ENCODE results near the gene LINC00632. TPM values are rescaled to one million over a fixed set of nuclear protein-coding genes. Genes with fewer than 3 reads are reported as not detected.
A peak's percentile ranks its signal among the peaks of the same experiment; 100 is the strongest.

Gene LINC00632
- total RNA-seq, 2 experiments from 2014 or later = 8.0 to 14.3 TPM

DNA sequence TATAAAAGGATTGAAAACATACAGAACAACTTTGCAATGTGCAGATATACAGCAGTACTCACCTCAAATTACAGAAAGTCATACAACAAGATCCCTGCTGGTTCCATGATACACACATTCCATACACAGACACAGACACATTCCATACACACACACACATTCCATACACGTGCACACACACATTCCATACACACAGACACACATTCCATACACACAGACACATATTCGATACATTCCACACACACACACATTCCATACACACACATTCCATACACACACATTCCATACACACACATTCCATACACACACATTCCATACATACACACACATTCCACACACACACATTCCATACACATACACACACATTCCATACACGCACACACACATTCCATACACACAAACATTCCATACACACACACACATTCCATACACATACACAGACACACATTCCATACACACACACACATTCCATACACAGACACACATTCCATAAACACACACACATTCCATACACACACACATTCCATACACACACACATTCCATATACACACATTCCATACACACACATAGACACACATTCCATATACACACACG lies 13.7 kb downstream of the LINC00632 start:
- DNase-seq = no peak
- H3K4me3 Mint-ChIP-seq = no peak overlapping the region
- ChIA-PET POLR2A (no interaction called here), CTCF (no interaction called here)
- peaks cover 3% of the 10 kb centered on the region for H3K9me3 Mint-ChIP-seq
- no peaks in the 10 kb centered on the region for H3K4me1 Mint-ChIP-seq
- H3K36me3 Mint-ChIP-seq (ENCODE audit: low read depth) = no peaks in the 10 kb centered on the region
- no peak overlapping the region for H3K27ac Mint-ChIP-seq
- H3K27me3 Mint-ChIP-seq = no peaks in the 10 kb centered on the region

DNA sequence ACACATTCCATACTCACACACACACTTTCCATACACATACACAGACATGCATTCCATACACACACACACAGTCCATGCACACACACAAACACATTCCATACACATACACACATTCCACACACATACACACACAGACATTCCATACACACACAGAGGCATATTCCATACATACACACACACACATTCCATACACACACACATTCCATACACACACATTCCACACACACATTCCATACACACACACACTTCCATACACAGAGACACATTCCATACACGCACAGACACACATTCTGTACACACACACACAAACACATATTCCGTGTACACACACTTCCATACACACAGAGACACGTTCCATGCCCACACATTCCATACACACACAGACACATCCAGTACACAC lies 14.8 kb downstream of the LINC00632 start:
- POLR2A ChIA-PET = no interaction called here
- Mint-ChIP-seq H3K9me3 (no peaks in the 10 kb centered on the region), H3K27me3 (no peaks in the 10 kb centered on the region), H3K27ac (no peak overlapping the region), H3K4me3 (no peak overlapping the region), H3K4me1 (no peaks in the 10 kb centered on the region), H3K36me3 (ENCODE audit: low read depth) (no peaks in the 10 kb centered on the region)
- DNase-seq = no peak
- CTCF ChIA-PET = no interaction called here

DNA sequence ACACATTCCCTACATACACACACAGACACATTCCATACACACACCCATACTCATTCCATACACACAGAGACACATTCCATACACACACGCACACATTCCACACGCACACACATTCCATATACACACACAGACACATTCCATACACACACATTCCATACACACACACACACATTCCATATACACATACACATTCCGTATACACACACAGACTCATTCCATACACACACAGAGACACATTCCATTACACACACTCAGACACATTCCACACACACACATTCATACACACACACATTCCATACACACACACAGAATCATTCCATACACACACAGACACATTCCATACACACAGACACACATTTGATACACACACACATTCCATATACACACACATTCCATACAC lies 15.2 kb downstream of the LINC00632 start:
- no peaks in the 10 kb centered on the region for H3K27me3 Mint-ChIP-seq

DNA sequence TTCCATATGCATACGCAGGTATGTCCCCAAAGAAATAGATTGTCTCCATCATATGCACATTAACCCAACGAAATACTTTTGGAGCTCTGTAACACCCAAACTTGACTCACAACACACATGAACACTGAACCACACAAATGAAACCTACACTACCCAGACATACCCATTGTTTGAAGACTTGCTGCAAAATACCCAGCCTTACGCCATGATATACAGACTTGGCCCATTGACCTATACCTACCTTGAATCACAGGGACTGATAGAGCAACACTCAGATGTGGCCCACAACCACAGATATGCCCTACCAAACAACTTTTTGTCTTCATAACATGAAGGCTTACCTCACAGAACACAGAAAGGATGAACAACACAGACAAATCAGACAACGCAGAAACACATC lies 15.9 kb downstream of the LINC00632 start:
- no peak for DNase-seq
- Mint-ChIP-seq H3K27me3 (no peaks in the 10 kb centered on the region), H3K36me3 (ENCODE audit: low read depth) (no peaks in the 10 kb centered on the region), H3K27ac (no peak overlapping the region), H3K4me1 (no peaks in the 10 kb centered on the region), H3K4me3 (no peak overlapping the region), H3K9me3 (no peaks in the 10 kb centered on the region)
- ChIA-PET CTCF (no interaction called here), POLR2A (no interaction called here)

More for the DNA sequence above, 15.2 kb downstream of the LINC00632 start:
- no peaks in the 10 kb centered on the region for H3K36me3 Mint-ChIP-seq (ENCODE audit: low read depth)
- ChIA-PET POLR2A (no interaction called here), CTCF (no interaction called here)
- H3K4me1 Mint-ChIP-seq = no peaks in the 10 kb centered on the region
- no peaks in the 10 kb centered on the region for H3K9me3 Mint-ChIP-seq
- DNase-seq = no peak
- no peak overlapping the region for H3K27ac Mint-ChIP-seq
- no peak overlapping the region for H3K4me3 Mint-ChIP-seq

DNA sequence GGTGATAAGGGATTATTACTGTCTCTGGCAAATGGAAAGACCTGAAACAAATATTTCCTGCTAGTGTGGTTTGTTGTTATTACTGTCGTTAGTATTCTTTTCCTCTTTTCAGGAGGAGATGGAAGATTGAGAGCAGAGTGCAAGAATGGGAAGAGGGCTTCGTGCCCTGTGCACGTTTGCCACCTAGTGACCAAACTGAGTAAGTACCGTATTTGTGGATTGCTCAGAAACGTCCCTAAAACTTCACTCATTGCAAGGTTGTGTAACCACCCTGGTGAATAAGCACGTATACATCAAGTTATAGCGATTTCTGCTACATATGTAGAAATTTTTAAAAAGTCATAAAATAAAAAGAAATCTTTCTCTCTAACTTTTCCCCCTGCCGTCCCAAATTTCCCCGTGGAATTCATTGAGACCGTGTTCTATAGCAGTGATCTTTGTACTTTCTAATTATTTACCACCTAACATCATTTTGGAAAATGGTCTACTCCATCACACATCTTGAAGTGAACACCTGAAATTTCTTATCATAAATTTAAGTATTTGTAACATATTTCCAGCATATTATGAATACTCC lies 24.3 kb downstream of the LINC00632 start:
- CTCF ChIA-PET = no interaction called here
- POLR2A ChIA-PET = no interaction called here
- Mint-ChIP-seq H3K4me3 (no peak overlapping the region), H3K27me3 (no peaks in the 10 kb centered on the region), H3K4me1 (no peaks in the 10 kb centered on the region), H3K27ac (no peak overlapping the region), H3K9me3 (no peaks in the 10 kb centered on the region), H3K36me3 (ENCODE audit: low read depth) (no peaks in the 10 kb centered on the region)
- DNase-seq = peak; percentile 6

DNA sequence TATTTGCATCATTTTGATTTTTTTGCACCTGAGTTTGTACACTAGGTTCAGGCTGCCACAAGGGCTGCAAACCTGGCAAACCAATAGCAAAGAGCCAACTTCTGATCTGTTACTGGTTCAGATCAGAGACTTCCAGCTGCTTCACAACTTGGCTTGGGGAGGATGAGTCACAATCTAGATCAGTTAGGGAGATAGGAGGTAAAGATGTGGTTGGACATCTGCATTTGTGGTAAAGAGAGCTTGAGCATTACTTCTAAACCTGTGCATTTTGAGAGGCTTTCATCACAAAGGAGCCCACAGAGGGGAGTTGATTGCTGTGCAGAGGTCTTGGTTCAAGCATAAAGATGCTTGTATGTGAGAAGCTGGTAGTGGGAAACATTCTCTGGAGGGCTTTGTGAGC lies 34.5 kb downstream of the LINC00632 start:
- POLR2A ChIA-PET = no interaction called here
- Mint-ChIP-seq H3K9me3 (no peaks in the 10 kb centered on the region), H3K4me3 (no peak overlapping the region), H3K4me1 (peaks cover 9% of the 10 kb centered on the region), H3K27ac (no peak overlapping the region), H3K27me3 (no peaks in the 10 kb centered on the region), H3K36me3 (ENCODE audit: low read depth) (no peaks in the 10 kb centered on the region)
- CTCF ChIA-PET = no interaction called here
- DNase-seq = peak; percentile 17

DNA sequence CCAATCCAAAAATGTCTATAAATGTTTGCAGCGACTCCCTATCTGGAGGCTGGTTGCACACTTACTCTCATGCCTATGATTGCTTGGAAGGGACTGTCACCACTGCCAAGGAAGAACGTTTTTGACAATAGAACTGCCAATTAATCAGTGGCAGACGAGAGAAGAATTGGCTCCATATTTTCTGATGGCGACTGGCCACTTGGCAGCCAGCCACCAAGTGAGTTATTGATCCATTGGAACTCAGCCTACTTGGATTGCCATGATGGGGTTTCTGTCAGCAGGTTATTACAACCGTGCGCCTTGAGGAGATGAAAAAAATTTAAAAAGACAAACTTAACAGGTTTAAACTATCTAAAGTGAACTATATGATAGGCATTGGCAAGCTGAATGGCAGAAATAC lies 47.4 kb downstream of the LINC00632 start:
- H3K4me3 Mint-ChIP-seq = no peak overlapping the region
- CTCF ChIA-PET = no interaction called here
- no peaks in the 10 kb centered on the region for H3K9me3 Mint-ChIP-seq
- DNase-seq = no peak
- no peak overlapping the region for H3K27ac Mint-ChIP-seq
- POLR2A ChIA-PET = no interaction called here
- no peaks in the 10 kb centered on the region for H3K36me3 Mint-ChIP-seq (ENCODE audit: low read depth)
- no peaks in the 10 kb centered on the region for H3K27me3 Mint-ChIP-seq
- H3K4me1 Mint-ChIP-seq = no peaks in the 10 kb centered on the region

DNA sequence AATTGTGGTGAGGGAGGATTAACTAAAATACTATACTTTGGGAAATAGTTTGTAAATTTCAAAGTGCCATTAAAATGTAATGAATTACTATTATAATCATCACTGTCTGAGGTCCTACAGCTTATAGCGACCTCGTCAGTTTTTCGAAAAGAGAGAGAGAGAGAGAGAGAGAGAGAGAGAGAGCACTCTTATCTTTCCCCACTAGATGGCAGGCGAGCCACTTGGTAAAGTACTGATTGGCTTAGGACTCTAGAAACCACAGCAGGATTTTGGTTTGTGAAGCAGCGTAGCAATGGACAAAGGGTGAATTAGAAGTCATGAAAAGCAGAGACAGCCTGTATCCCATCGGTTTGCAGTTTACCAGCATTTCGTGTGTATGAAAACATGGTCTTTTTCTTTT lies 52.5 kb downstream of the LINC00632 start:
- DNase-seq = peak; percentile 44
- CTCF ChIA-PET = interaction anchor here (0.8 to 1.7 kb wide), 3 partner anchors 8 to 70 kb away, joined by 3 to 4 read pairs (median 3); no protein-coding TSS in a partner anchor

DNA sequence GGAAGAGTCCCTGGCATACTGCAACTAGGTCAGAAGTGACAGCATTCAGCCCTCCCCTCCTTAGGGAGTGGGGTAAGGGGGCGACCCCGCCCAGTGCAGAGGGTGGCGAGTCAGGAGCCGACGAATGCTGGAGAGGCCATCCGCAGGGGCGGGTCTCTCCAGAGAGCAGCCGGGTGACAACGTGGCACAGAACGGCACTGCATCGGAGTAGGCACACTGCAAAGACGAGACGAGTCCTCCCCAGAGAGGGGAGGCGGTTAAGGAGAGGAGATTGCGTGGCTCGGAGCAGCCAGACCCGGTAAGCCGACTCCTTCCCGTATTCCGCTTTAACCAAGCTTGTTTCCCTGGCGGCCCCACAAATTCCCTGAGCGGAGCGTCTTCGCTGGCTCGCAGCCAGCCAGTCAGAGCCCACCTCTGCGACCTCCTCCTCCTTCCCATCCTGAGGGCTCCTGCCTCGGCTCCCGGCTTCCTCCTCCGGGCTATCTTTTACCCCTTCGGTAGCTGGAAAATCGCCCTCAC lies 54.9 kb downstream of the LINC00632 start:
- H3K4me3 Mint-ChIP-seq = peak overlapping the region; percentile 65
- POLR2A ChIA-PET = no interaction called here
- peaks cover 13% of the 10 kb centered on the region for H3K4me1 Mint-ChIP-seq
- peaks cover 10% of the 10 kb centered on the region for H3K27me3 Mint-ChIP-seq
- H3K27ac Mint-ChIP-seq = no peak overlapping the region
- H3K36me3 Mint-ChIP-seq (ENCODE audit: low read depth) = no peaks in the 10 kb centered on the region
- no peaks in the 10 kb centered on the region for H3K9me3 Mint-ChIP-seq
- DNase-seq = no peak
- CTCF ChIA-PET = no interaction called here

More for the DNA sequence above, 52.5 kb downstream of the LINC00632 start:
- POLR2A ChIA-PET = no interaction called here
- no peaks in the 10 kb centered on the region for H3K36me3 Mint-ChIP-seq (ENCODE audit: low read depth)
- H3K9me3 Mint-ChIP-seq = no peaks in the 10 kb centered on the region
- no peak overlapping the region for H3K4me3 Mint-ChIP-seq
- H3K27me3 Mint-ChIP-seq = peaks cover 10% of the 10 kb centered on the region
- peaks cover 13% of the 10 kb centered on the region for H3K4me1 Mint-ChIP-seq
- H3K27ac Mint-ChIP-seq = no peak overlapping the region

DNA sequence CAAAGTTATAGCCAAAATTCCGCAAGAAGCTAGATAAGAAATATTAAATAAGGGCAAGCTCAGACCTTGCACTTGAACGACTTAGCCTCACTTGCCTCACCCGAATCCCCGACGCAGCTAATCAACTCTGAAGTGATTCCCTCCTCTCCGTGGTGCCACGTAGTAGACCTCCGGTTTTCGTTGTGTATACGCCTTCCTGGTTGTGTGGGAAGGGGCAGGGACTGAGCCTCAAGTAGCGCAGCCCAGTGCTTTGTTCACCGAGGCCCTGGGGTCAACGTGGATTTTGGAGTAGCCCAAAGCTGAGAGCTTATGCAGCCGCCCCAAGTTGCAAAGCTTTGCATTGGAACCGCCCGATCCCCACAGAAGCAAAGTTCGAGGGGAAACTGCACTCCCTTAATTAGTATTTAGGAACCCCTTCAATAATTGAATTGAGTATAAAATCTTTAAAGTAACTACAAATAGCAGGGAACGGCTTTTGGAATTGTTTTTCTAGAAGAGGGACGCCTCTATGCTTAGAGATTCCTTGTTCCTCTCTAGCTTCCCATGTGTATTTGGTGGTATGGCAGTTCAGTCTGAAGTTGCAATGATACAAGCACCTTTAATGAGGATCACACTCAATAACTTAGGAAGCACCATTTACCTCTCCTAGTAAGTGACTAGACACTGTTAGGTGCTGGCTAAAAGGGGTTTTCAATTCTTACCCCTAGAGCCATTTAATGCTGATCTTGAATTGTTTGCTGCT lies 55.7 kb downstream of the LINC00632 start:
- ChIA-PET POLR2A (no interaction called here), CTCF (interaction anchor here (0.7 to 1.0 kb wide), 2 partner anchors 152 to 267 kb away, joined by 3 to 4 read pairs; no protein-coding TSS in a partner anchor)
- DNase-seq = no peak
- H3K4me3 Mint-ChIP-seq = peak overlapping the region; percentile 65
- no peak overlapping the region for H3K27ac Mint-ChIP-seq
- peaks cover 10% of the 10 kb centered on the region for H3K27me3 Mint-ChIP-seq
- no peaks in the 10 kb centered on the region for H3K9me3 Mint-ChIP-seq
- no peaks in the 10 kb centered on the region for H3K36me3 Mint-ChIP-seq (ENCODE audit: low read depth)
- peaks cover 13% of the 10 kb centered on the region for H3K4me1 Mint-ChIP-seq

DNA sequence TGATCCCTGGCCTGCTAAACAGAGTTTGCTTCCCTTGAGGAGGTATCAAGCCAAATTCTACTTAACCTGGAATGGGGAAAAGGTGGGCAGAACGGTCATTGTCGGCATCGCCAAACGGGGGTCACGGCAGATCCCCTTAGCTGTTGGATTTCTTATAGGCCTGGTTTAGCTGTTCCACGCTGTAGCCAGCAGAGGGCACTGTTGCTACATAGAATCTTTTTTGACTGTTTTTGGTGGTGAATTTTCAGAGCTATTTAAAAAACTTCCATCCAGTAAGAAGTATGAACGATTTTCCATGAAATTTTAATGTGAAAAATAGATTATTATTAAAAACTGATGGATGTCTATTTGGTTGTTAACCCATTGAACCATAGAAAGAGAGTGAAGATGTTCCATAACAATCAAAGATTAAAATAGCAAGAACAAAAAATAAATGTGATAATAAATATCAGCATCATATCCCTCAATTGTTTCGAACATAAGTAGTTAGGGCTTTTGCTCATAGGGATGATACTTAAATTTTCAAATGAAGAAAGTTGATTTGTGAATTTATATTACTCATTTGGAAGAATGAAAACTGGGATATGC lies 56.6 kb downstream of the LINC00632 start:
- Mint-ChIP-seq H3K36me3 (ENCODE audit: low read depth) (no peaks in the 10 kb centered on the region), H3K27ac (no peak overlapping the region), H3K4me1 (peaks cover 13% of the 10 kb centered on the region), H3K27me3 (peaks cover 10% of the 10 kb centered on the region), H3K9me3 (no peaks in the 10 kb centered on the region), H3K4me3 (no peak overlapping the region)
- ChIA-PET POLR2A (no interaction called here), CTCF (interaction anchor here (0.7 to 1.0 kb wide), 2 partner anchors 151 to 268 kb away, joined by 3 to 4 read pairs; no protein-coding TSS in a partner anchor)
- peak; percentile 40 for DNase-seq

DNA sequence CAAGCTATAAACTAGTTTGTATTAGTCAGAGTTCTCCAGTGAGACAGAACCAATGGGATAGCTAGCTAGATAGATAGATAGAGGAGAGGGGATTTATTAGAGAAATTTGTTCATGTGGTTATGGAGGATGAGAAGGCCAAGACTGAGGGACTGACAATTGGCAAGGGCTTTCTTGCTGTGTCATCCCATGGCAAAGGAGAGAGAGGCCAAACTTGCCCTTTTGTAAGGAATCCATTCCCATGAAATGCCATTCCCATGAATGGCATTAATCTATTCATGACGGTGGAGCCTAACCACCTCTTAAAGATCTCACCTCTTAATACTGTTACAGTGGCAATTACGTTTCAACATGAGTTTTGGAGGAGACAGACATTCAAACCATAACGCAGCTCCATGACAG lies 58.1 kb downstream of the LINC00632 start:
- Mint-ChIP-seq H3K4me1 (peaks cover 11% of the 10 kb centered on the region), H3K36me3 (ENCODE audit: low read depth) (no peaks in the 10 kb centered on the region), H3K4me3 (no peak overlapping the region), H3K27ac (no peak overlapping the region), H3K27me3 (peaks cover 10% of the 10 kb centered on the region), H3K9me3 (no peaks in the 10 kb centered on the region)
- POLR2A ChIA-PET = no interaction called here
- CTCF ChIA-PET = no interaction called here
- no peak for DNase-seq

DNA sequence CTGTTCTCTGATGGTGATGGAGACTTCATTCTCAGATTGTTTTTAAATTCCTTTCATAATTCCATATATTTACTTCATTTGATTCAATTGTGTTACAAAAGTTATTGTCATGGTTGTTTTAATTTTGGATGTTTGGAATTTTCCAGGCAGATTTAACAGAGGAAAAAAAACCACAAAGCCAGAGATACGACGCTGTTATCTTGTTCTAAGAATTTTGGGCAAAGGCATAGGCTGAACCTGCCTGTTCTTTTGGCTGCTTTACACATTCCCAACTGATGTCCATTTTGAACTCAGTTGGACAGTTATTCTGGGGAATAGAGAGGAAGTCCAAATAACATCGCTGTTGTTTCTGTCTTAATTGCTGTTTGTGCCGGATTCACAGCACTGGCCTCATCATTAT lies 65.7 kb downstream of the LINC00632 start:
- Mint-ChIP-seq H3K4me3 (no peak overlapping the region), H3K9me3 (no peaks in the 10 kb centered on the region), H3K27me3 (no peaks in the 10 kb centered on the region), H3K4me1 (no peaks in the 10 kb centered on the region), H3K36me3 (ENCODE audit: low read depth) (no peaks in the 10 kb centered on the region), H3K27ac (no peak overlapping the region)
- ChIA-PET POLR2A (no interaction called here), CTCF (no interaction called here)
- DNase-seq = no peak
